Colonic mucosa (tissue), 4 donors: ENCODE data around the gene CCDC91. TPM values are rescaled to one million over a fixed set of nuclear protein-coding genes. Genes with fewer than 3 reads are reported as not detected.

Experiments
- DNase-seq: peaks from one replicate; pipeline ENCODE4 v3.0.0-alpha.2; 2020
- H3K27ac ChIP-seq: fragments of 200-600 bp; one replicate; pipeline ENCODE4 v1.8.0; 2021
- H3K27me3 ChIP-seq: fragments of 200-600 bp; one replicate; pipeline ENCODE4 v1.8.0; 2021
- H3K36me3 ChIP-seq: fragments of 200-600 bp; one replicate; pipeline ENCODE4 v1.8.0; 2021
- H3K4me1 ChIP-seq: fragments of 200-600 bp; one replicate; pipeline ENCODE4 v1.8.0; 2021; ENCODE audit warnings: mild to moderate bottlenecking
- H3K4me3 ChIP-seq: fragments of 200-600 bp; one replicate; pipeline ENCODE4 v1.8.0; 2021
- H3K9ac ChIP-seq, 2 donors: one replicate each; pipeline ENCODE4 v1.7.0; 2013; ENCODE audit warnings: control low read depth in 2 of 2, low read depth in 2 of 2, low read length in 2 of 2
- H3K9me3 ChIP-seq: fragments of 200-600 bp; one replicate; pipeline ENCODE4 v1.8.0; 2021
- CTCF ChIP-seq: fragments of 200-600 bp; IDR thresholded peaks from one replicate; pipeline ENCODE4 v1.8.0; 2022; ENCODE audit warnings: antibody characterized with exemption, mild to moderate bottlenecking
- intact Hi-C: fragments of 100-400 bp; cut with DNase I; formaldehyde crosslinking; loops from one replicate; pipeline ENCODE4 v1.14.1; 2022
- total RNA-seq, 2 donors: library from RNA; stranded (reverse); fragmentation: NEBNext Ultra II Directional in 1 of 2; extraction: Animal tissue kit (Norgen Biotek cat#: 25700) in 1 of 2; gene quantifications; one replicate each; pipeline ENCODE4 v1.2.1, GENCODE V29; 2021
- donor health status: healthy.
- donor health status: DM: no; HTN: no; CAD: no.
- donor health status: DM: no; HTN: no; CAD: no.

Gene CCDC91
- total RNA-seq, 2 donors from 2014 or later, result 15.6 to 20.5 TPM

- H3K27ac ChIP-seq, result no peak overlapping the region
- H3K27me3 ChIP-seq, result no peaks in the 10 kb centered on the region
- intact Hi-C loops, result no loop called here
- H3K9ac ChIP-seq, result no peak overlapping the region
- no peak overlapping the region for H3K4me3 ChIP-seq
- no peaks in the 10 kb centered on the region for H3K36me3 ChIP-seq
- TF ChIP-seq CTCF, result no peak
- no peak for DNase-seq
- no peaks in the 10 kb centered on the region for H3K4me1 ChIP-seq
- H3K9me3 ChIP-seq, result no peaks in the 10 kb centered on the region
Observed at GRCh38 chr12:28563936-28564335, 373.7 kb downstream of the CCDC91 start.

- intact Hi-C loops, result no loop called here
- H3K4me1 ChIP-seq, result no peaks in the 10 kb centered on the region
- peak overlapping the region; percentile 8 for H3K27ac ChIP-seq
- H3K27me3 ChIP-seq, result no peaks in the 10 kb centered on the region
- H3K9me3 ChIP-seq, result no peaks in the 10 kb centered on the region
- H3K9ac ChIP-seq, result no peak overlapping the region
- no peak overlapping the region for H3K4me3 ChIP-seq
- H3K36me3 ChIP-seq, result no peaks in the 10 kb centered on the region
- no peak for DNase-seq
- TF ChIP-seq CTCF, result no peak
Observed at GRCh38 chr12:28568118-28568517, 377.9 kb downstream of the CCDC91 start.

- H3K27me3 ChIP-seq, result no peaks in the 10 kb centered on the region
- H3K4me3 ChIP-seq, result no peak overlapping the region
- no peaks in the 10 kb centered on the region for H3K9me3 ChIP-seq
- no peak overlapping the region for H3K9ac ChIP-seq
- no peak overlapping the region for H3K27ac ChIP-seq
- no peak for DNase-seq
- intact Hi-C loops, result no loop called here
- no peaks in the 10 kb centered on the region for H3K36me3 ChIP-seq
- no peaks in the 10 kb centered on the region for H3K4me1 ChIP-seq
- TF ChIP-seq CTCF, result no peak
Observed at GRCh38 chr12:28568704-28569103, 378.4 kb downstream of the CCDC91 start.

GRCh38 chr12:28569698-28570411, 379.6 kb downstream of the CCDC91 start:
- no peak for TF ChIP-seq CTCF
- Histone ChIP-seq H3K36me3 (no peaks in the 10 kb centered on the region), H3K4me1 (no peaks in the 10 kb centered on the region), H3K4me3 (no peak overlapping the region), H3K27me3 (no peaks in the 10 kb centered on the region), H3K27ac (peak overlapping the region; percentile 58), H3K9me3 (no peaks in the 10 kb centered on the region), H3K9ac (no peak overlapping the region)
- intact Hi-C loops, result no loop called here
- no peak for DNase-seq

- Histone ChIP-seq H3K27me3 (no peaks in the 10 kb centered on the region), H3K4me3 (no peak overlapping the region), H3K9ac (no peak overlapping the region), H3K27ac (peak overlapping the region; percentile 58), H3K36me3 (no peaks in the 10 kb centered on the region), H3K9me3 (no peaks in the 10 kb centered on the region), H3K4me1 (no peaks in the 10 kb centered on the region)
- TF ChIP-seq CTCF, result no peak
- no peak for DNase-seq
- intact Hi-C loops, result no loop called here
Observed at GRCh38 chr12:28570811-28571210, 380.6 kb downstream of the CCDC91 start.
